GM04504 (cell line): Measurements from ENCODE around the gene PPBP.
A peak's percentile ranks its signal among the peaks of the same experiment; 100 is the strongest.

Source experiments
- DNase-seq: peaks from one replicate; pipeline ENCODE4 v3.0.0-alpha.2; 2012; ENCODE audit warnings: low read depth

The PPBP gene

DNA sequence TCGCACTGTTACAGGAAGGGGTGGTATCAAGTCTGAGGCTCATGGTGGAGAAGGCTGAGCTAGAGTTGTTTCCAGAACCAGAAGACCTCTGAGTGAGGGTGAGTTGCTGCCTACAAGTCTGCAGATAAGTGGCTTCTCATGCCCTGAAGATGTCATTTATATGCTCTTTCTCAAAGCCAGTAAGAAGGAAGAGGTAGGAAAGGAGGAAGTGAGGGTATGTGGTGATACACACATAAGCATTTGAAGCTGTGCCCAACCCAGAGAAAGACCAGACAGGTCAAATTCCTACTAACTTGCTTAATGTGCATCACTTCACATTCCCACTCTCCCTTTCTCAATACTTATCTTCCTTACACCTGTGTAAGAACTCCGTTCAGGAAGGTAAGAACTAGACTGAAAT, at the start of gene PPBP:
Gene PPBP, minus strand, starts transcription at position 130 of the 400 bp plus-strand sequence. Its CDS starts 87 bp downstream, at position 43.
- DNase-seq, result no peak

DNA sequence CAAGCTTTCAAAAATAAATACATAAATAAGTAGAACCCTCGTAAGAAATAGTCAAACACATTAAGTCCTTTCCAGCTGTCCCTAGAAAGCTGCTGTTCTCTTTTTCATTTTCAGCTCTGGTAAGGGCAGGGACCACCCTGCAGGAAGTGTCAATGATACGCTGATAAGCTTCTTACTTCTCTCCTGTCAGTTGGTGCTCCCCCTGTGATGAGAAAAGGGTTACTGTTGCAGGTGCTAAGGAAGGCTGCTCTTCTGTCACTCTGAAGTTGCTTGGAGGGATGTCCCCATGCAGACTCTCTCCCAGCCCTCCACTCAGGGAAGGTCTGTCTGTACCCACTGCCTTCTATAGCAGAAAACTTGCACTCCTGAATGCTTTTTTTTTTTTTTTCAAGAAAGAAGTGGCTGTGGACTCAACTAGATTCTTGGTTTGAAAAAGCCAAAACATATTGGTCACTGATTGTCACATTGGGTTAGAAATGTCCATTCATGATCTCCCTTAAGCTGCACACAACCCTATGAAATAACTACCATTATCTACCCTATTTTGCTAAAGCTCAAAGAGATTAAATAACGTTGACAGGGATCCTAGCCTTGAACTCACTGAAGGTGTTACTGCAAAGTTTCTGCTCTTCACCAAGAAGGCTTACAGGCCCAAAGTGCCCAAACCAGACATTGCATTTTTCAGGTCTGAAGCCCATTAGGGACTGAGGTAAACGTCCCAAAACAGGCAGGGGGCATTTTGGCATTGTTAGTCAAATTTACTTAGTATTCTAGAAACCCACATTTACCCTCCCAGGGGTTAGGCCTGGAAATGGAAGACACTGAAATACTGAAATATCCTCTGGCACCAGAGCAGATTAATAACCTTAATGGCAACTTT, 49.3 kb upstream of the PPBP start:
- no peak for DNase-seq

GRCh38 chr4:74033739-74034138, 45.7 kb upstream of the PPBP start:
- no peak for DNase-seq

- DNase-seq, result no peak
Observed at GRCh38 chr4:74032064-74032463, 44.1 kb upstream of the PPBP start.

GRCh38 chr4:74031576-74031975, 43.6 kb upstream of the PPBP start:
- no peak for DNase-seq

GRCh38 chr4:74030285-74030684, 42.3 kb upstream of the PPBP start:
- DNase-seq, result no peak

DNA sequence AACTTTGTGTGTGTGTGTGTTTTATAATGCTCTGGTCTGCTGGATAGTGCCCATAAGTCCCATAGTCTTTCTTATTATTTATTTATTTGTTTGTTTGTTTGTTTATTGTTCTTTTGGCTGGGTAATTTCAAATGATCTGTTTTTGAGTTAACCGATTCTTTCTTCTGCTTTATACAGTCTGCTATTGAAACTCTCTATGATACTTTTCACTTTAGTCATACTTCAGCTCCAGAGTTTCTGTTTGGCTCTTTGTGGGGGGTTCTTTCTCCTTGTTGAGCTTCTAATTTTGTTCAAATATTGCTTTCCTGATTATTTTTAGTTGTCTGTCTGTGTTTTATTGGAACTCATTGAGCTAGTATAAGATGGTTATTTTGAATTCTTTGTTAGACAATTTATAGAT, 40.5 kb upstream of the PPBP start:
- no peak for DNase-seq

DNA sequence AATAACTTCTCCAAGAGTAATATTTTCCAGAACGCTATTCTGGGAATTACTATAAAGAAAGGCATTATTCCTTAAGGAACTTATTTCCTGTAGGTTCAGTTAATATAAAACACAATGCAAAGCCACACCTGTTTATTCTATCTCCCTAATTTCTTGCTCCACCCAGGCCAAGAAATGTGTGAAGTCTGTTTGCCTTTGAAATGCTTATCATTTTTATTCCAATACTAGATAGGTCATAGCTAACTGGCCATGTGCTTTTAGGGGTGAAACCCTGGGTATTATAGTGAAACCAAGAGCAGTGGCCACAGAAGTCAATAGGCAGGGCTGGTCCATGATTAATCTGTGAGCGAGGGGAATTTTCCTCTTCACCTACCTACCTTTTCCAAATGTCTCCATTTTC, 35.7 kb upstream of the PPBP start:
- no peak for DNase-seq

- DNase-seq, result no peak
Observed at GRCh38 chr4:74021601-74022000, 33.6 kb upstream of the PPBP start.

GRCh38 chr4:74018771-74019170, 30.8 kb upstream of the PPBP start:
- no peak for DNase-seq

DNA sequence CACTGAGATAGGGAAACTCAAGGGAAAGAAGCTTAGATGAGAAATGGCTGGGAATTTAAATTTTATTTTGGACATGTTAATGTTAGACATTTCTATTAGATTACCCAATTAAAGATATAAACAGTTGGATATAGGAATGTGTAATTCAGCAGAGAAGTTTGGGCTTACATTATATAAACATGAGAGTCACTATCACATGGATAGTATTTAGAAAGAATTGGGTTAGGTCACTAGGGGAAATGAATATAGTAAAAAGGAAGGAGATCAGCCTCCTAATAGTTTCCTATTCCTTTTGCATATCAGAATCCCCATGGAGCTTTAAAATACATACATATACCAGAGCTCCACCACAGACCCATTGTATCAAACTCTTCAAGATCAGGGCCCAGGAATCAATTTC, 30.1 kb upstream of the PPBP start:
- no peak for DNase-seq

- no peak for DNase-seq
Observed at GRCh38 chr4:74016068-74016467, 28.1 kb upstream of the PPBP start.

DNA sequence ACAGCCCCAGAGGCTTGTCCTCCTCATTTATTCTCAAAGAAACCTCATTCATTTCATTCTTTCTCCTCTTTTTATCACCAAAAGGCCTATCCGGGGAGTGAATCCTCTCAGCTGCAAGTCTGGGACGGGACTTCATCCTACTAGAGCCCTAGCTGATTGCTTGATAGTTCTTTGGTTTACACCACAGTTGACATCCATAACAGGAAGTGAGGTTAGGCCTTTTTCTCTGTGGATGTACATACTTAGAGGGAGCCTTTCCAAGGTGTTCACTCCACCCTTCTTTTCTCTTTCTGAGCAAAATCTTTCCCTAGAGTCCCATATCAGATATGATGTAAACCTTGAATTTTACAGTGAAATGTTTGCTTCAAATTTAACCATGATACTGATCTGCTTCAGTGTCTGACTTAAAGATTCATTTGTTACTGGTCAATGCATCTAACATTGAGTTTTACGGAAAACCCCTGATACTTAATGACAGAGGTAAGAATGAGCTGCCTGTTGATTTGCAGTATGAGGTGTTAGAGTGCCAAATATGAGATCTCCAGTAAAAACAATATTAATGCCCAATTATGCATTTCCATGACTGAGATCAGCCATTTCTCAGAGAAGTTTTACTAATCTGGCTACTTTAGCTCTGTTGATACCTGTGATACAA, 27.3 kb upstream of the PPBP start:
- no peak for DNase-seq

- DNase-seq, result no peak
Observed at GRCh38 chr4:74014332-74014731, 26.3 kb upstream of the PPBP start.

- no peak for DNase-seq
Observed at GRCh38 chr4:74013264-74013663, 25.3 kb upstream of the PPBP start.

- no peak for DNase-seq
Observed at GRCh38 chr4:74012130-74012529, 24.1 kb upstream of the PPBP start.

- DNase-seq, result no peak
Observed at GRCh38 chr4:74009307-74009706, 21.3 kb upstream of the PPBP start.

GRCh38 chr4:74006009-74006476, 18.1 kb upstream of the PPBP start:
- DNase-seq, result peak; percentile 38

DNA sequence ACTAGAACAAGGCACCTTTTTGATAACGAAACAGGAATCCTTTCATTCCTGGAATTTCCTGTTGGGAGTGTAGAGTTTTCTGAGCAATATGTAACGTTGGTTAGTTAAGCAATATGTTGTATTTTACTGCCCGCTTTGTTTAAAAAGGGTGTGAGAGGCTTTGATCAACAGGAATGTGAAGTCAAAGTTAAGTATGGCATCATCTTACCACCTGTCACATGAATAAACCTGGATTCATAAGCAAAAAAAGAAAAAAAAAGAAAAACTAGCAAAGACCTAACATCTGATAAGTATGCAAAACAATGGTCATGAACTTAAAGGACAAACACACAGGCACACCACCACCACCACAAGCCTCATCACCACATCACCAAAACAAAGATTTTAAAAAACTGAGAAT, 17.5 kb upstream of the PPBP start:
- no peak for DNase-seq

GRCh38 chr4:74004668-74005067, 16.7 kb upstream of the PPBP start:
- no peak for DNase-seq

- no peak for DNase-seq
Observed at GRCh38 chr4:74000301-74000700, 12.3 kb upstream of the PPBP start.

DNA sequence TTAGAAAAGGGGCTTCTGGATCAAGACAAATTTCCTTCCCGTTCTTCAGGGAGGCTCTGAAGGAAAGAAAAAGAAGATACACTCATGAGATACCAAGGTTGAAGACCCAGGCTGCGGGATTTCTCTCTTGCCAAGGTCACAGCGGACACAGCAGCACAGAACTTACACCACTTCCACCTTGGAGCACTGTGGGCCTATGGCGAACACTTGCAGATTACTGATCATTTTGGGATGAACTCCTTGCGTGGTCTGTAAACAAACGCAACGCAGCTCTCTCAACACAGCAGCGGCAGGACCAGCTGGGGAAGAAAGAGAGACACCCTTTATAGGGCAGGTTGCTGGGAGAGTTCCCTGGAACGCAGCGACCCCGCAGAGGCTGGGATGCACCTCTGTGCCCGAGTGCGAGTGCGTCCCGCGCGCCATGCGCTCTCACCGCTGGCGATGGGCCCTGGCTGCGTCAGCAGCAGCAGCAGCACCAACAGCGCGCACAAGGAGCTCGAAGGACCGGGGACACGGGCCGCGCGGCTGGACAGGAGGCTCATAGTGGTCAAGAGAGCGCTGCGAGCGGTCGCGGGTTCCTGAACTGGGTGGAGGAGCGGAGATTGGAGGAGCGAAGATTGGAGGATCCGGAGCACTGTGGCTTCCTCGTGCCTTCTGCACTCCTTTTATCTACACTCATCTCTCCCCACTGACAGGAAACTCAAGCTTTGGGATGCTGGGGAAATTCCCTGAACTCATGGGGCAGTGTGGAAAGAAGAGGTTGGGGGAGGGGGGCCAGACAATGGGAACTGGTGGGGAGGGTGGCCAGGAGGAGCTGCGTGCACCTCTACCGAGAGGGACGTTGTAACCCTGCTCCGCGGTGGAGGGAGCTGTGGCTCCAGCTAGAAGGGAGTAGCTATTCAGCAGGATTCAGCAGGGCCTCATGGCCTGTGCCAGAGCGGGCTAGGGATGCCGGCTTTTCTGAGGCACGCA, 10.3 kb upstream of the PPBP start, which contains the start of gene CXCL5:
Gene CXCL5, minus strand, starts transcription at position 638 of the 972 bp plus-strand sequence. Its CDS starts 96 bp downstream, at position 542.
- DNase-seq, result no peak
